Activated naive CD8-positive, alpha-beta T cell treated with anti-CD3 and anti-CD28 coated beads for 36 hours (primary cell): ENCODE results near the gene NDUFS3. TPM values are rescaled to one million over a fixed set of nuclear protein-coding genes. Genes with fewer than 3 reads are reported as not detected.
A peak's percentile ranks its signal among the peaks of the same experiment; 100 is the strongest.

ENCODE experiments used
- DNase-seq: peaks from one replicate; pipeline ENCODE4 v3.0.0; 2021
- H3K27ac Mint-ChIP-seq: one replicate; pipeline ENCODE4 v1.8.0; 2022; ENCODE audit warnings: mild to moderate bottlenecking, moderate library complexity, mixed read lengths
- H3K27me3 Mint-ChIP-seq: one replicate; pipeline ENCODE4 v1.8.0; 2022; ENCODE audit warnings: mild to moderate bottlenecking, mixed read lengths
- H3K36me3 Mint-ChIP-seq: one replicate; pipeline ENCODE4 v1.8.0; 2021; ENCODE audit warnings: mild to moderate bottlenecking, mixed read lengths
- H3K4me1 Mint-ChIP-seq: one replicate; pipeline ENCODE4 v1.8.0; 2021; ENCODE audit warnings: mixed read lengths
- H3K4me3 Mint-ChIP-seq: one replicate; pipeline ENCODE4 v1.8.0; 2022; ENCODE audit warnings: mild to moderate bottlenecking, moderate library complexity, mixed read lengths
- H3K9me3 Mint-ChIP-seq: one replicate; pipeline ENCODE4 v1.8.0; 2022; ENCODE audit warnings: mixed read lengths
- total RNA-seq, 2 experiments: library from RNA; stranded (reverse); gene quantifications; one replicate each; pipeline ENCODE4 v1.2.3, GENCODE V29; 2021

NDUFS3 gene
- total RNA-seq, 2 experiments from 2014 or later, result 165 to 166 TPM

DNA sequence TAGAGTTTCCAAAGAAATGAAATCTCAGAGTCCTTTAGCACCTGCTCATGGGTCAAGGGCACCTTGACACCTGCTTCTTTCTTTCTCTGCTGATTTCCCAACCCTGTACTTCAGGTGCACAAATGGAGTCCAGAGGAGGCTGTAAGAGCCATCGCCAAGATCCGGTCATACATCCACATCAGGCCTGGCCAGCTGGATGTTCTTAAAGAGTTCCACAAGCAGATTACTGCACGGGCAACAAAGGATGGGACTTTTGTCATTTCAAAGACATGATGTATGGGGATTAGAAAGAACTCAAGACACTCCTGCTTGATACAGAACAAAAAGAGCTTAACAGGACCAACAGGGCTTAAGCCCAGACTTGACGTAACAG lies 7.5 kb upstream of the NDUFS3 start:
- DNase-seq, result no peak
- H3K36me3 Mint-ChIP-seq, result peaks cover 37% of the 10 kb centered on the region
- peaks cover 14% of the 10 kb centered on the region for H3K4me1 Mint-ChIP-seq
- H3K27ac Mint-ChIP-seq, result peak overlapping the region; percentile 20
- H3K27me3 Mint-ChIP-seq, result no peaks in the 10 kb centered on the region
- H3K9me3 Mint-ChIP-seq, result no peaks in the 10 kb centered on the region
- no peak overlapping the region for H3K4me3 Mint-ChIP-seq

DNA sequence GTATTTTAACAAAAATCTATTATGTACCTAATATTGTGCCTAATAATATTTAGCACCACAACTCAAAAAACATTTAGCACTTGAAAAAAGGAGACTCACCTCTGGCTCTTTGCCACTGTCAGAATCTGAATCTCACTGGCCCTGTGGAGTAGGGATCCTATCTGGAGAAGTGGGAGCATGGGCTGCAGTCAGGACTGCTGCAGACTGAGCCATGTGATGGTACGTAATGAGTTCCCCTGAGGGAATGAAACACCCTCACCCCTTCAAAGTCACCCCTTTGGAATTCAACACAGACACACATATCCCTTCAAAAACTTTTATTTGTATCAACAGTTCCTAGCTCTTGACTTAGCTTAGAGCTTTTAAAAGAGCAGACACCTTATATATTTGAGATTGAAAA lies 7.0 kb upstream of the NDUFS3 start:
- H3K4me1 Mint-ChIP-seq, result peaks cover 14% of the 10 kb centered on the region
- peaks cover 36% of the 10 kb centered on the region for H3K36me3 Mint-ChIP-seq
- H3K9me3 Mint-ChIP-seq, result no peaks in the 10 kb centered on the region
- H3K27me3 Mint-ChIP-seq, result no peaks in the 10 kb centered on the region
- H3K27ac Mint-ChIP-seq, result no peak overlapping the region
- DNase-seq, result no peak
- H3K4me3 Mint-ChIP-seq, result no peak overlapping the region

DNA sequence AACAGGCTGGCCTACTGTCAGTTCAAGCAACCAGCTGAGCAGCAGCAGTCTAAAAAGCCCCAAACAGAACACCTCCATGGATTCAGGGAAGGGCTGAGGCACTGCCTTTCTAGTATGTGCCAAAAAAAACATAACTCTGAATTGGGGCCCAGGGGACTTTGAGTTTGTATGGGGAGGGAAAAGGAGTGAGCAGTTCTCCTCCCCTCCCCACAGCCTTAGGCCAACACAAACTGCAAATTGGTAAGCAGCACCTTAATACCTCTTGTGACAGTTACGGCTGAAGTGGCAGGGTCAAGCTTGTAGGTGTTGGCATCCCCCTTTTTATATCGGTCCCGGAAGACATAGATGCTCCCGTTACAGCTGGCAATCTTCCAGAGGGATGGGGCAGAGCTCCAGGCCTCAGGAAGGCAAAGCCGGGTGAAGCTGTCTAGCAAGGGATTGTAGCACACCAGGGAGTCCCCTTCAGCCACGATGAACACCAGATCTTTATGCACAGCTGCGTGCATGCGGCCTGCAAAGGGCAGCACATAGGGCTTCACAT lies 6.1 kb upstream of the NDUFS3 start:
- H3K27me3 Mint-ChIP-seq, result no peaks in the 10 kb centered on the region
- H3K27ac Mint-ChIP-seq, result no peak overlapping the region
- H3K9me3 Mint-ChIP-seq, result no peaks in the 10 kb centered on the region
- H3K4me3 Mint-ChIP-seq, result no peak overlapping the region
- peaks cover 39% of the 10 kb centered on the region for H3K36me3 Mint-ChIP-seq
- no peak for DNase-seq
- peaks cover 20% of the 10 kb centered on the region for H3K4me1 Mint-ChIP-seq

DNA sequence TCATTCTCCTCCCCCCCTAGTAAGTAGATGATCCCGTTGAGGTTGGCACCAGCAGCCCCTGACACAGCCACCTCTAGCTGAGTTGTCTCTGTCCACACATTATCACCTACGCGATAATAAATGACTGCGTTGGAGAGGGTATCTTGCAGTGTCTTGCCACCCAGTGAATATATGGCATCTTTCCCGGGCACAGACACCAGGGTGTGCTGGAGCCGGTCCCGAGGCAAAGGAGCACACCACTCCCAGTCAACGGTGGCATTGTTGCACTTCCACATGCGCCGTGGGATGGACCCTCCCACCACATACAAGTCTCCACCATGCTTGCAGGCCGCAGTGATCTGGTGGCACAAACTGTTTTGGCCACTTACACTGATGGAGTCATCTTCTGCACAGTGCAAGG lies 5.6 kb upstream of the NDUFS3 start:
- no peak overlapping the region for H3K27ac Mint-ChIP-seq
- H3K9me3 Mint-ChIP-seq, result no peaks in the 10 kb centered on the region
- peaks cover 23% of the 10 kb centered on the region for H3K4me1 Mint-ChIP-seq
- no peaks in the 10 kb centered on the region for H3K27me3 Mint-ChIP-seq
- H3K4me3 Mint-ChIP-seq, result no peak overlapping the region
- H3K36me3 Mint-ChIP-seq, result peaks cover 39% of the 10 kb centered on the region
- no peak for DNase-seq

DNA sequence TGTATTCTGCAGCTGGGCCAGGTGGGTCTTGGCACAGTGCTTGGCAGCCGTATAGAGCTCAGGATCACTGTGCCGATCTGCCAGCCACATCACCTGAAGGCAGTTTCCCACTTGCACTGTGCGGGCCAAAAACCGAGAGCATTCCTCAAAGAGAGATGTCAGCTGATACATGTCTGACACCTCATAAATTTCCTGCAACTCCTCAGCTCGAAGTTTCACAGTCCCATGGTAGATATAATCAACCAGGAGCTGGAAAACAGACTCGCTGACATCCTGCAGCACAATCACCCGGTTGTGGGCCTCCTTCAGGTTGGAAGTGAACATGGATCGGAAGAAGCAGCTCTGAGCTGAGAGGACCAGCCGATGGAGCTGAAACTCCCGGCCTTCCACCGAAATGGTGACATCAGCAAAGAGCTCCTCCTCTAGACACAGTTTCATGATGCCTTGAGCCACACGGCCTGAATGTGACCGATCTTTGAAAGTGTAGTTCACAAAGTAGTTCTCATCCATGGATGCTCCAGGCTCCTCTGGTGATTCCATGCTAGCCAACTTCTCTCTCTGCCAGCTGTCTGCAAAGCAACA lies 1.3 kb upstream of the NDUFS3 start:
- Mint-ChIP-seq H3K27me3 (no peaks in the 10 kb centered on the region), H3K36me3 (peaks cover 41% of the 10 kb centered on the region), H3K9me3 (no peaks in the 10 kb centered on the region), H3K4me3 (peak overlapping the region; percentile 97), H3K27ac (no peak overlapping the region), H3K4me1 (peaks cover 32% of the 10 kb centered on the region)
- no peak for DNase-seq

DNA sequence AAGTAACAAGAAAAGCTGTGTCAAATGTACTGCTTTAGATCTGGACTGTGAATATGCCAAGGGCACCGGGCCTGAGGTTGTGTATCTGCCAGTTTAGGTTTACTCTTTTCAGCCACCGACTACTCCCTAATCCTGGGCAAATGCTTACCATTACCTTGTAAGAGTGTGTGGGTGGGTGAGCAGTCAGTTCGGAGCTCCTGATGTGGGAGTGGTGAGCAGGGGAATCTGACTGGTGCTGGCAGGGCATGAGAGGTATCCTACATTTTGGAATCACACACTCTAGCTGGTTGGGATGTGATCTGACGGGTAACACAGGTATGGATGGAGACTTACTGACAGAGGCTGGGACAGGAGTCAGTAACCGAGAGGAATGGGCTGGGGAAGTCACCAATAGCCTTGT lies 5.0 kb downstream of the NDUFS3 start:
- no peaks in the 10 kb centered on the region for H3K9me3 Mint-ChIP-seq
- no peaks in the 10 kb centered on the region for H3K27me3 Mint-ChIP-seq
- peaks cover 12% of the 10 kb centered on the region for H3K4me1 Mint-ChIP-seq
- H3K4me3 Mint-ChIP-seq, result no peak overlapping the region
- no peak overlapping the region for H3K27ac Mint-ChIP-seq
- H3K36me3 Mint-ChIP-seq, result peaks cover 34% of the 10 kb centered on the region
- no peak for DNase-seq

DNA sequence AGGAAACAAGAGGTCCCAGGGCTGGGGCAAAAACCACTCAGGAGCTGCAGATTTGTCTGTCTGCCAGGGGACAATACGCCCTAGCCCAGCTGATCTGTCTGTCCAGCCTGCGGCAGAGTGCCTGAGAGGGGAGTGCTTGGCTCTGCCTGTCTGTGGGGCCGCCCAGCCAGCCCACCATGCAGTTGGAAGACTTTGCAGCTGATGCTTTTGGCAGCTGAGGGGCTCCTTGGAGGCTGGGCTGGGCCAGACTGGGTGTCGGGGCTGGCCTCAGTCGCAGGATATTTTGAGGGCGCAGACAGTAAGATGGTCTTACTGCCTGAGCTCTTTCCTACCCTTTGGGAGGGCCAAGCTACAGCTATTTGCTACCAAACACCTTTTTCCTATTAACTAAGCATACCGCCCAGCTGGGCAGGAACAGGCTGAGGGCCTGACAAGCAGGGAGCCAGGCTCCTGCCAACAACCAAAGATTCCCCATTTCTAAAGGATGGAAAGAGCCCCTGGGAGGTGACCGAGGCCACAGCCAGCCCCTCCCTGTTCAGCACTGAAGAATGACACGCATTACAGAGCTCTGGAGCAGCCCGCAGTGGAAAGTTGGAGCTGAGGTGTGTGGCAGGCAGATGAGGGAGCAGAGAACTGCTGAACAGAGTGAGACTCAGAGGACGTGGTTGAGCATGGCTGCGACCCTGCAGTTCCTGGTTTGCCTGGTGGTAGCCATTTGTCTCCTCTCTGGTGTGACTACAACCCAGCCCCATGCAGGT lies 7.4 kb downstream of the NDUFS3 start, which contains the start of gene FAM180B:
FAM180B (plus strand) TSS at position 581 of the 758 bp plus-strand sequence; CDS start at position 672, 91 bp downstream.
- Mint-ChIP-seq H3K36me3 (peaks cover 25% of the 10 kb centered on the region), H3K9me3 (no peaks in the 10 kb centered on the region), H3K4me1 (peaks cover 2% of the 10 kb centered on the region), H3K27ac (no peak within 1 kb of the TSS), H3K27me3 (no peaks in the 10 kb centered on the region), H3K4me3 (no peak within 1 kb of the TSS)
- no peak for DNase-seq

DNA sequence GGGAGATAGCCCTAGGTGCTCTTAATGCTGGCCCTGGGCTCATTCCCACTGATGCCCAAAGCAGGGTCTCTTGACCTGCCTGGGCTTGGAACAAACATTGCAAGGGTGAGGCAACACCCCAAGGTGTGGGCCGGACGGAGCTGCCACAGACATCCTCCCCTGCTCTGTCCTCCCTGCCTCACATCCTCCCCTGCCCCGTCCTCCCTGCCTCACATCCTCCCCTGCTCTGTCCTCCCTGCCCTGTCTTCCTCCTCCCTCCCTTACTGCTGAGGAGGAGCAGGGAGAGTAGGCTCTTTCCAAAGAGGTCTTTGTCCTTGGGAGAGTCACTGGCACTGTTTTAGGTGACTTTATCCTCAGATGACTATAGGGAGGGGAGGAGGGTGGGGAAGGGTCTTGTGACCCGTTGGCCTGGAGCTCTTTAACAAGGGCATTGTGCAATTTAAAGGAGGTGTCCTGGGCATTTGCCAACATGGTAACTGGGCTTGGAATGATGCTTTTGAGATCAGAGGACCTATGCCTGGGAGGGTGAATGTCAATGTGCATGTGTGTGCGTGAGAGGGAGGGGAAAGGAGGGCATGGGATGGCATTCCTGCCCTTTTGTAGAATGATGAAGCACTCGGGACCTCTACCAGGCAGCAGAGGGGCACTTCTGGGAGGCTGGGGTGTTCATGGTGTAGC lies 8.3 kb downstream of the NDUFS3 start:
- no peak for DNase-seq
- Mint-ChIP-seq H3K36me3 (peaks cover 23% of the 10 kb centered on the region), H3K4me3 (no peak overlapping the region), H3K27ac (no peak overlapping the region), H3K9me3 (no peaks in the 10 kb centered on the region), H3K27me3 (peaks cover 6% of the 10 kb centered on the region), H3K4me1 (peaks cover 7% of the 10 kb centered on the region)

DNA sequence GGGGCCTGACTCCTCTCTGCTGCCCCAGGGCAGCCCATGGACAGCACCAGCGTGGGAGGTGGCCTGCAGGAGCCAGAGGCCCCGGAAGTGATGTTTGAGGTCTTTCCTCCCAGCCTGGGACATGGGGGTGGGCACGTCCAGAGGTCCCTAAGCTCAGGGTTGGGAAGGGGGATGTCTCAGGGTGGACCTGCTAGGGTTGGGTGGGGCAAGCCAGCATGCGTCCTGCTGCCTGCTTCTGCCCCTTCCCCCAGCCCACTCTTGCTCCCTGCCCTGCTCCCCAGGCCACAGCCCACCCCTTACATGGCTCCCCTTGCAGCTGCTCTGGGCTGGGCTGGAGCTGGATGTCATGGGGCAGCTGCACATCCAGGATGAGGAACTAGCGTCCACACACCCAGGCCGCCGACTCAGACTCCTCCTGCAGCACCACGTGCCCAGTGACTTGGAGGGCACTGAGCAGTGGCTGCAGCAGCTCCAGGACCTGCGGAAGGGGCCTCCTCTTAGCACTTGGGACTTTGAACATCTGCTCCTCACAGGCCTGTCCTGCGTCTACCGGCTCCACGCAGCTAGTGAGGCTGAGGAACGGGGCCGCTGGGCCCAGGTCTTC lies 9.0 kb downstream of the NDUFS3 start:
- Mint-ChIP-seq H3K36me3 (peaks cover 17% of the 10 kb centered on the region), H3K4me1 (peaks cover 8% of the 10 kb centered on the region), H3K27ac (no peak overlapping the region), H3K9me3 (no peaks in the 10 kb centered on the region), H3K4me3 (no peak overlapping the region), H3K27me3 (peaks cover 12% of the 10 kb centered on the region)
- DNase-seq, result no peak

DNA sequence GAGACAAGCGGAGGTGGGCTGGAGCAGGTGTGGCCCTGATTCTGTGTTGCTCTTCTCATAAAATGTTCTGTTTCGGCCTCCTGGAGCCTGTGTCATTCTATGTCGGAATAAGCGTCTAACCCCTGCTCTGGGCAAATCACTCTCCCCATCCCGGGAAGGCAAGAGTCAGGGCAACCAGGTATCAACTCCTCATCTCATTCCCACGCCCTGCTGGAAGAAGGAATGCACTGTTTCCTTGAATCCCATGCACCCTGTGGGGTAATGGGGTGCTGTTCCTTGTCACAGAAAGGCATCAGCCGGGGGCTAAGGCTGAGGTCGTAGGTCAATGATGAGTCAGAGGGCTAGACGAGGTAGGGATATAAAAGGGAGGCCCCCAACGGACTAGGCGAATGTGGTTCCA lies 10.2 kb downstream of the NDUFS3 start:
- Mint-ChIP-seq H3K27me3 (peaks cover 24% of the 10 kb centered on the region), H3K9me3 (no peaks in the 10 kb centered on the region), H3K36me3 (peaks cover 11% of the 10 kb centered on the region), H3K4me3 (no peak overlapping the region), H3K27ac (no peak overlapping the region), H3K4me1 (peaks cover 8% of the 10 kb centered on the region)
- DNase-seq, result no peak

DNA sequence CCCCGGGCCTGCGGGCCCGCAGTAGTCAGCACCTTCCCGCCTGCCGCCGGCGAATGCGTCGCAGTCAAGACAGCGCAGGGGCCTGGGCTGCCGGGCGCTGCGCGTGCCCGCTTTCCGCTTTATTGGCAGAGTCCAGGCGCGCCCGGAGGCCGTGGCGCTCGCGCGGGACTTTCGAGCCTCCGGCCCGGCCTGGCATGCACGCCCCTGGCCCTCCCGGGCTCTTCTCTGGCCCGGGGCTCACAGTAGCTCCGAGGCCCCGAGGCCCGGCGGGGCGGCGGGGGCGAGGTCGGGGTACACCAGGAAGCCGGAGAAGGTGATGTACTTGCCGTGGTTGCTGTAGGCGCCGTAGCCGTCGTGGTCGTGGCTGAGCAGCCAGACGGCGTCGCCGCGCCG lies 10.7 kb downstream of the NDUFS3 start:
- no peak for DNase-seq
- H3K4me1 Mint-ChIP-seq, result peaks cover 8% of the 10 kb centered on the region

DNA sequence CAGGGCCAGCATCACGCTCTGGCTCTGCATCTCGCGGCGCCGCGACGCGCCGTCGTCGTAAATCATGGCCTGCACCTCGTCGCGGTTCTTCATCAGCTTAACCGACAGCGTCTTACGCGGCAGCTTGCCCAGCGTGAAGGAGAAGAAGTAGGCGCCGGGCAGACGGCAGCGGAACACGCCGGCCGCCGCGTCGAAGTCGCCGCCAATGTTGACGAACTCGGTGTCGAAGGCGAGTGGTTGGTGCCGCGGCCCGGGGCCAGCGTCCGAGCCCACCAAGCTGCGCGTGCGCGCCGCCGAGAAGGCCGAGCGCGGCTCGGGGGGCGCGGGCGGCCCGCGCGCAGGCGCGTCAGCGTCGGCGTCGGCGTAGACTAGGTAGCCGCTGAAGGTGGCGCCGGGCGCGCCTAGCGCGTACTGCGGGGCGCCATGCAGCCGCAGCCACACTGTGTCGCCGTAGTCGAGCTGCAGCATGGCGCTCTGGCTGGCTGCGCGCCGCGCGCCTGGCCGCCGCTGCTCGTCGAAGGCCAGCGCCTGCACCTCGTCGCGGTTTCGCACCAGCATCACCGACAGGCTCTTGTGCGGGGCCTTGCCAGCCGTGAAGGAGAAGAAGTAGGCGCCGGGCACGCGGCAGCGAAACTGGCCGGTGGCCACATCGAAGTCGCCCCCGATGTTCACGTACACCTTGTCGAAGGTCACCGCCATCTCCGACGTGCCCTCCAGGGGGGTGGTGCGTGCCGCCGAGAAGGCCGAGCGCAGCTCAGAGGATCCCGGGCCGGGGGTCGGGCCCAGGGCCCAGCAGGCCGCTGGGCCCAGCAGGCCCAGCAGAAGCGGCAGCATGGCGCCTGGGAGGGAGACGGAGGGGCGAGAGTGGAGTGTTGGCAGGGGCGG lies 11.3 kb downstream of the NDUFS3 start:
- Mint-ChIP-seq H3K9me3 (no peaks in the 10 kb centered on the region), H3K27me3 (peaks cover 34% of the 10 kb centered on the region), H3K4me1 (peaks cover 8% of the 10 kb centered on the region), H3K4me3 (no peak overlapping the region), H3K27ac (no peak overlapping the region), H3K36me3 (no peaks in the 10 kb centered on the region)
- DNase-seq, result no peak

More for the DNA sequence above, 10.7 kb downstream of the NDUFS3 start:
- H3K36me3 Mint-ChIP-seq, result peaks cover 6% of the 10 kb centered on the region
- no peaks in the 10 kb centered on the region for H3K9me3 Mint-ChIP-seq
- peaks cover 28% of the 10 kb centered on the region for H3K27me3 Mint-ChIP-seq
- no peak overlapping the region for H3K4me3 Mint-ChIP-seq
- H3K27ac Mint-ChIP-seq, result no peak overlapping the region

DNA sequence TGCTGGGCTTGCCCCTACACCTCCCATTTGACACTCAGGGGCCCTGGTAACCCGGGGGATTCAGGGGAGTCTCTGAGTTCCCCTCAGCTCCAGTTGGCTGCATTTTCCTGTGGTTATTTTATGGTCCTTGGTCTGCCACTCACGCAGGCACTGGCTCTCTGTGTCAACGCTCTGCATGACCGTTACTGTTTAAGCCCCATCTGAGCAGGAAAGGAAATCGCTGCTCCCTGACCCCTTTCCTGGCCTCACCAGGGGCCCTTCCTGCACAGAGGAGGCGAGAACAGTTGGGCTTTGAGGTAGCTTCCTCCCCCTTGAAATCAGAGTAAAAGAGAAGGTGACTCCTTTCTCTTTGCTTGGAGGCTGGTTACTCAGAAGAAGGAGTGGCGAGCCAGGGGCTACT lies 12.9 kb downstream of the NDUFS3 start:
- no peak overlapping the region for H3K27ac Mint-ChIP-seq
- H3K9me3 Mint-ChIP-seq, result no peaks in the 10 kb centered on the region
- H3K27me3 Mint-ChIP-seq, result peaks cover 38% of the 10 kb centered on the region
- H3K4me3 Mint-ChIP-seq, result no peak overlapping the region
- H3K36me3 Mint-ChIP-seq, result no peaks in the 10 kb centered on the region
- H3K4me1 Mint-ChIP-seq, result peaks cover 8% of the 10 kb centered on the region
- no peak for DNase-seq

DNA sequence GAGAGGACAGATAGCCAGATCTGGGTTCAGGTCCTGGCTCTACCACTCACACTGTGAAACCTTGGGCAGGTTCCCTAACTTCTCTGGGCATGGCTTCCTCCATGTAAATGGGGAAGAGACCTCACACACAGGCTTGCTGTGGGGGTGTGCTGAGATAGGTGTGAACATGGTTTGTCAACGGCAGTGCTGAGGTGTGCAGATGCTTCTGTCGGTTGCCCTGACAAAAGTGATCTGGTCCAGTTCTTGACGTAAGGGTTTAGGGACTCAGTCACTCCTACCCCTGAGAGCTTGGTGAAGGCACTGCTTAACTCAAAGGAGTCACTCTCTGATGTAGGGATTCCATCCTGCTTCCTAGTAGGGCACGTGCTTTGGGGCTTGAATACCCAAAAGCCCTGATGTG lies 13.4 kb downstream of the NDUFS3 start:
- Mint-ChIP-seq H3K9me3 (no peaks in the 10 kb centered on the region), H3K27me3 (peaks cover 38% of the 10 kb centered on the region), H3K4me1 (peaks cover 8% of the 10 kb centered on the region), H3K27ac (no peak overlapping the region), H3K4me3 (no peak overlapping the region), H3K36me3 (no peaks in the 10 kb centered on the region)
- no peak for DNase-seq
